ENCODE data around the gene CMSS1.

- TF ChIP-seq ZNF660 (tag by site-specific recombination; IDR thresholded peaks at IDR 0.05) (no peak), TCF7L2 (IDR thresholded peaks at IDR 0.05; ENCODE audit: borderline replicate concordance, low read depth, low read length) (no peak), CTCF (tag by site-specific recombination; IDR thresholded peaks at IDR 0.05) (no peak), RBAK (tag by site-specific recombination; IDR thresholded peaks at IDR 0.05) (no peak), ELK4 (IDR thresholded peaks at IDR 0.05; ENCODE audit: borderline replicate concordance, low read depth, low read length) (no peak), ATF2 (tag by site-specific recombination; IDR thresholded peaks at IDR 0.05; ENCODE audit: low read depth) (no peak), ZNF280D (tag by site-specific recombination; IDR thresholded peaks at IDR 0.05) (no peak), TRIM28 (IDR thresholded peaks at IDR 0.05; ENCODE audit: borderline replicate concordance, low read length) (no peak), ZNF121 (tag by site-specific recombination; IDR thresholded peaks at IDR 0.05) (no peak), ZNF133 (tag by site-specific recombination; IDR thresholded peaks at IDR 0.05) (no peak)
These were observed 216.3 kb downstream of the CMSS1 start for GRCh38 chr3:100033903-100034471.
